OCI-LY3 (cell line): ENCODE data around the gene BHMT.

Source experiments
- H2AFZ ChIP-seq: fragments of 200-600, 300-600 bp; shearing (Covaris generic); 2 replicates; pipeline ENCODE4 v1.6.0; 2014; ENCODE audit warnings: antibody characterized with exemption, low read depth, low read length
- H3K27ac ChIP-seq: fragments of 200-600, 300-600 bp; sonication (generic); 2 replicates; pipeline ENCODE4 v1.5.1; 2014; ENCODE audit warnings: mild to moderate bottlenecking, low read length, moderate library complexity, mixed read lengths
- H3K27me3 ChIP-seq: fragments of 200-600, 300-600 bp; sonication (generic); 2 replicates; pipeline ENCODE4 v1.6.1; 2014; ENCODE audit warnings: low read depth, low read length, mixed read lengths
- H3K36me3 ChIP-seq: fragments of 200-600, 300-600 bp; sonication (generic); replicated peaks from 2 replicates; pipeline ENCODE3; 2014; ENCODE audit warnings: low read depth, low read length, mixed read lengths
- H3K4me1 ChIP-seq: fragments of 300-600, 200-600 bp; sonication (generic); 2 replicates; pipeline ENCODE4 v1.6.1; 2014; ENCODE audit warnings: low read length, mixed read lengths
- H3K4me2 ChIP-seq: fragments of 200-600, 300-600 bp; sonication (generic); 2 replicates; pipeline ENCODE4 v1.6.1; 2014; ENCODE audit warnings: low read length, mixed read lengths
- H3K4me3 ChIP-seq: fragments of 300-600, 200-600 bp; sonication (generic); 2 replicates; pipeline ENCODE4 v1.5.1; 2014; ENCODE audit warnings: antibody characterized with exemption, mild to moderate bottlenecking, low read length, moderate library complexity
- H3K79me2 ChIP-seq: fragments of 300-600, 200-600 bp; shearing (Covaris generic); 2 replicates; pipeline ENCODE4 v1.6.1; 2014; ENCODE audit warnings: mild to moderate bottlenecking, low read length, mixed read lengths
- H3K9ac ChIP-seq: fragments of 300-600, 200-600 bp; shearing (Covaris generic); 2 replicates; pipeline ENCODE4 v1.6.0; 2014; ENCODE audit warnings: mild to moderate bottlenecking, low read length, moderate library complexity
- H3K9me3 ChIP-seq: fragments of 200-600, 300-600 bp; shearing (Covaris generic); 2 replicates; pipeline ENCODE4 v1.6.1; 2014; ENCODE audit warnings: low read length, mixed read lengths; ENCODE audit not compliant: insufficient read depth
- H4K20me1 ChIP-seq: fragments of 200-600, 300-600 bp; sonication (generic); 2 replicates; pipeline ENCODE4 v1.6.1; 2016; ENCODE audit warnings: low read length, mixed read lengths; ENCODE audit not compliant: insufficient read depth
- EZH2phosphoT487 ChIP-seq: fragments of 200-600 bp; shearing (Covaris generic); IDR thresholded peaks from 2 replicates; pipeline ENCODE4 v1.6.1; 2018; ENCODE audit warnings: antibody characterized with exemption, mixed run types, low read depth
- TF ChIP-seq, protein P1 (sequence below): fragments of 200-600, 300-600 bp; sonication (generic); IDR thresholded peaks from 2 replicates; pipeline ENCODE4 v1.5.1; 2014; ENCODE audit warnings: antibody characterized with exemption, low read length, low read depth

Gene BHMT, protein sequence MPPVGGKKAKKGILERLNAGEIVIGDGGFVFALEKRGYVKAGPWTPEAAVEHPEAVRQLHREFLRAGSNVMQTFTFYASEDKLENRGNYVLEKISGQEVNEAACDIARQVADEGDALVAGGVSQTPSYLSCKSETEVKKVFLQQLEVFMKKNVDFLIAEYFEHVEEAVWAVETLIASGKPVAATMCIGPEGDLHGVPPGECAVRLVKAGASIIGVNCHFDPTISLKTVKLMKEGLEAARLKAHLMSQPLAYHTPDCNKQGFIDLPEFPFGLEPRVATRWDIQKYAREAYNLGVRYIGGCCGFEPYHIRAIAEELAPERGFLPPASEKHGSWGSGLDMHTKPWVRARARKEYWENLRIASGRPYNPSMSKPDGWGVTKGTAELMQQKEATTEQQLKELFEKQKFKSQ

DNA sequence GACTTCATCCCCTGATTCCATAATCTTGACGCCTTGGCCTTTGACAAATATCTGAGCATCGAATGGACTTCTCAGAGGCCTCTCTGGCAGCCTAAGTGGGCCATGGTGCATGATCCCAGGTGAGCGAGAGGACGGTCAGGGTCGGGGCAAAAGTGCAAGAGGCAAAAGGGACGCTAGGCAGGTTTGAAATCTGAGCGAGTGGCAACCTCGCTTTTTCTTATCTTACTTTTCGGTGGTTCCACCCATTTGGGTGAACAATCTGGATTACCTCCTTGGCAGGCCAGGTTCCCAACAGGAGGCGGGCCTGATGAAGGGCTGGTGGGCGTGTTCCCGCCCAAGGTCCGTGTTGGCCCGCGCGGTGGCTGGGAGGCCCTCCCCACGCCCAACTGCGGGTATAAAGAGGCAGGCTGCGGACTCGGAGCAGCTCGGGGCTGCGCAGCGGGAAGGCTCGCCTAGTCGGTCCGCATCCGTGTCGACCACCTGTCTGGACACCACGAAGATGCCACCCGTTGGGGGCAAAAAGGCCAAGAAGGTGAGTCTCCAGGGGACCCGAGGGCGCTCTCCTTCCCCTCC is at the start of gene BHMT:
Gene BHMT (plus strand): TSS at position 423 of the 573 bp plus-strand sequence. CDS start 77 bp downstream, at position 500.
- H3K9ac ChIP-seq = no peak within 1 kb of the TSS
- peaks cover 15% of the 10 kb centered on the region for H3K27me3 ChIP-seq
- no peak within 1 kb of the TSS for H3K4me3 ChIP-seq
- H3K9me3 ChIP-seq = no peaks in the 10 kb centered on the region
- no peaks in the 10 kb centered on the region for H4K20me1 ChIP-seq
- no peak within 1 kb of the TSS for H2AFZ ChIP-seq
- H3K4me2 ChIP-seq = no peak within 1 kb of the TSS
- no peak within 1 kb of the TSS for H3K27ac ChIP-seq
- no peak for TF ChIP-seq EZH2phosphoT487
- TF ChIP-seq, protein P1, sequence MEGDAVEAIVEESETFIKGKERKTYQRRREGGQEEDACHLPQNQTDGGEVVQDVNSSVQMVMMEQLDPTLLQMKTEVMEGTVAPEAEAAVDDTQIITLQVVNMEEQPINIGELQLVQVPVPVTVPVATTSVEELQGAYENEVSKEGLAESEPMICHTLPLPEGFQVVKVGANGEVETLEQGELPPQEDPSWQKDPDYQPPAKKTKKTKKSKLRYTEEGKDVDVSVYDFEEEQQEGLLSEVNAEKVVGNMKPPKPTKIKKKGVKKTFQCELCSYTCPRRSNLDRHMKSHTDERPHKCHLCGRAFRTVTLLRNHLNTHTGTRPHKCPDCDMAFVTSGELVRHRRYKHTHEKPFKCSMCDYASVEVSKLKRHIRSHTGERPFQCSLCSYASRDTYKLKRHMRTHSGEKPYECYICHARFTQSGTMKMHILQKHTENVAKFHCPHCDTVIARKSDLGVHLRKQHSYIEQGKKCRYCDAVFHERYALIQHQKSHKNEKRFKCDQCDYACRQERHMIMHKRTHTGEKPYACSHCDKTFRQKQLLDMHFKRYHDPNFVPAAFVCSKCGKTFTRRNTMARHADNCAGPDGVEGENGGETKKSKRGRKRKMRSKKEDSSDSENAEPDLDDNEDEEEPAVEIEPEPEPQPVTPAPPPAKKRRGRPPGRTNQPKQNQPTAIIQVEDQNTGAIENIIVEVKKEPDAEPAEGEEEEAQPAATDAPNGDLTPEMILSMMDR = no peak
- no peaks in the 10 kb centered on the region for H3K79me2 ChIP-seq
- no peaks in the 10 kb centered on the region for H3K4me1 ChIP-seq
- no peaks in the 10 kb centered on the region for H3K36me3 ChIP-seq

DNA sequence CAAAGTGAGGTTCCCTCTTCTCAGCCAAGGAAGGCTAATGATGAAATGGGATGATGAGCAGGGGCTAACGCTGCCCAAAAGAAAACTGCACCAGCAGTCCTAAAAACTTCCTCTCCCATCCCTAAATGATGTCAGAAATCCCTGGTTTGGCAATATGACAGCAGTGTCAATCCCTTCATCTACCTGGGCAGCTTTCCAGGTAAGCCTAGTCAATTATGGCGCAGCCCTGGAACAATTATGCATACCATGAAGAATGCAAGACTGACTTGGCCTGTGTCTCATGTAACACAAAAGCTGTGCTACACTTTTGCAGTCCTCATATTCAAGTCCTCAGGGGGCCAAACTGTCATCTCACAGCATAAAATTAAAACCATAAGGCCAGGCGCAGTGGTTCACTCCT is 49.2 kb upstream of the BHMT start:
- no peaks in the 10 kb centered on the region for H3K27me3 ChIP-seq
- no peaks in the 10 kb centered on the region for H3K79me2 ChIP-seq
- H3K4me3 ChIP-seq = no peak overlapping the region
- H3K9me3 ChIP-seq = no peaks in the 10 kb centered on the region
- H3K9ac ChIP-seq = no peak overlapping the region
- H2AFZ ChIP-seq = no peak overlapping the region
- H4K20me1 ChIP-seq = no peaks in the 10 kb centered on the region
- no peak overlapping the region for H3K4me2 ChIP-seq
- no peak for TF ChIP-seq EZH2phosphoT487
- TF ChIP-seq, protein P1 = no peak
- no peaks in the 10 kb centered on the region for H3K36me3 ChIP-seq
- H3K27ac ChIP-seq = no peak overlapping the region
- H3K4me1 ChIP-seq = no peaks in the 10 kb centered on the region

DNA sequence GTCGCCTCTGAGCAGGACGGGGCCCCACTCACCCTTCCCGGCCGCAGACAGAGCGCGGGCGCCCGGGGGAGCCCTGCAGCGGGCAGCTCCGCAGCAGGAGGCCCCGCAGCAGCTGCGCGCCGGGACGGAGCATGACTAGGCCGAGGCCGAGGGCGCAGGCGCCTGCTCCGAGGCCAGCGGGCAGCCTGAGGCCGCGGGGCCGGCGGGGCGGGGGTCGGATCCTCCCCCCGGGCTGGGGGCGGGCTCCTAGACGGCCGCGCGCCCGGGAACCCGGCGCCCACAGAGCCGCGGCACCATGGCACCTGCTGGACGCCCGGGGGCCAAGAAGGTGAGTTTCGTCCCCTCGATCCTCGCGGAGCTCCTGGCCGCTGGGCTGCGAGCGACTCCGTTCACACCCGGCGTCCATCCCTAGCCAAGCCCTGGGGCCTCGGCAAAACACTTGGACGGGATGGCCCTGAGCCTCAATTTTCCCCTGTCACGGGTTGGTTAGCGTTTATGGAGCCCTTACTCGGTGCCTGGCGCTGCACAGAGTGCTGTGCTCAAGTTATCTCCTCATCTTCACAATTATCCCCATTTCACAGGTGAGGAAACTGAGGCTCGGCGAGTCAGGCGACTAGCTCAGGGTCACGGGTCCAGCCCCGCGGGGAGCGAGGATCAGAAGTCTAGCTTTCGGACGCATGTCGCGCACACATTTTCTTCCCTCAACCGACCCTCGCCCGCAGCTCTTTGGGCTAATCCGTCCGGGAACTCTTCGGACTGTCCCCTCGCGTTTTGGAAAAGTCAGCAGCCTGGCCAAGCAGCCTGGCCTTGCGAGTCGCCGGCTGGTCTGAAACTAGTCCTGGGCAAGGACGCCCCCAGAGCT is 41.9 kb upstream of the BHMT start, which contains the start of the genes BHMT2 and DMGDH:
Gene BHMT2 (plus strand): TSS at position 280 of the 862 bp plus-strand sequence. CDS start 16 bp downstream, at position 296.
Gene DMGDH (minus strand): TSS at position 187 of the 862 bp plus-strand sequence. CDS start 54 bp downstream, at position 133.
- Histone ChIP-seq H3K9me3 (no peaks in the 10 kb centered on the region), H3K79me2 (no peaks in the 10 kb centered on the region), H3K4me3 (no peak within 1 kb of the TSS), H3K9ac (no peak within 1 kb of the TSS), H4K20me1 (no peaks in the 10 kb centered on the region), H2AFZ (no peak within 1 kb of the TSS), H3K4me2 (no peak within 1 kb of the TSS), H3K4me1 (no peaks in the 10 kb centered on the region), H3K36me3 (no peaks in the 10 kb centered on the region), H3K27ac (no peak within 1 kb of the TSS), H3K27me3 (no peaks in the 10 kb centered on the region)
- TF ChIP-seq, protein P1 = no peak
- no peak for TF ChIP-seq EZH2phosphoT487

DNA sequence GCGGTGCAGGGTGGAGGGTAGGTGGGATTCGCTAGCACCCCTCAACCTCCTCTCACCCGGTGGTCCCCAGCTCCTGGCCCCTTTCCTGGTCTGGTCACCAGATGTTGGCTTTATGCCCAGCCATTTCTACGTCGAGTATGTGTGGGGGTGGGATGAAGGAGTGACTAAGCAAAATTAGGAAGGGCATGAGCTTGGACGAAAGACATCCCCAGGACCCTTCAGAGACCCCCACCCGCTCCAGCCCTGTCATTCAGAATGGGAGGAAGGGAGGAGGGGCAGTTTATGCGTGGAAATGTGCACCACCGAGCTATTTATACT is 41.3 kb upstream of the BHMT start:
- Histone ChIP-seq H3K9me3 (no peaks in the 10 kb centered on the region), H3K4me3 (no peak overlapping the region), H3K27ac (no peak overlapping the region), H3K4me2 (no peak overlapping the region), H3K36me3 (no peaks in the 10 kb centered on the region), H3K9ac (no peak overlapping the region), H3K4me1 (no peaks in the 10 kb centered on the region), H3K79me2 (no peaks in the 10 kb centered on the region), H3K27me3 (no peaks in the 10 kb centered on the region), H2AFZ (no peak overlapping the region), H4K20me1 (no peaks in the 10 kb centered on the region)
- TF ChIP-seq EZH2phosphoT487 = no peak
- TF ChIP-seq, protein P1 = no peak
